Measurements from ENCODE around the gene P2RX7.
A peak's percentile ranks its signal among the peaks of the same experiment; 100 is the strongest.

P2RX7 gene

GRCh38 chr12:121124402-121125109, 8.1 kb upstream of the P2RX7 start:
- Histone ChIP-seq H3K9me3 (replicated peaks; ENCODE audit: low read length) (no peaks in the 10 kb centered on the region), H3K9ac (ENCODE audit: low read depth, low read length) (no peak overlapping the region), H3K4me1 (ENCODE audit: control insufficient read depth, insufficient read depth, low read length) (peaks cover 7% of the 10 kb centered on the region), H3K36me3 (ENCODE audit: insufficient read depth, low read length) (no peaks in the 10 kb centered on the region), H3K4me3 (ENCODE audit: low read length) (no peak overlapping the region), H3K4me2 (ENCODE audit: low read length) (no peak overlapping the region), H3K27me3 (ENCODE audit: control insufficient read depth, insufficient read depth, low read length) (peaks cover 43% of the 10 kb centered on the region)

GRCh38 chr12:121127501-121127900, 5.2 kb upstream of the P2RX7 start:
- H3K9me3 ChIP-seq (replicated peaks; ENCODE audit: low read length), result no peaks in the 10 kb centered on the region
- H3K4me3 ChIP-seq (ENCODE audit: low read length), result no peak overlapping the region
- peaks cover 37% of the 10 kb centered on the region for H3K27me3 ChIP-seq (ENCODE audit: control insufficient read depth, insufficient read depth, low read length)
- no peak overlapping the region for H3K4me2 ChIP-seq (ENCODE audit: low read length)
- H3K9ac ChIP-seq (ENCODE audit: low read depth, low read length), result no peak overlapping the region
- H3K4me1 ChIP-seq (ENCODE audit: control insufficient read depth, insufficient read depth, low read length), result peaks cover 7% of the 10 kb centered on the region
- no peaks in the 10 kb centered on the region for H3K36me3 ChIP-seq (ENCODE audit: insufficient read depth, low read length)

- no peaks in the 10 kb centered on the region for H3K9me3 ChIP-seq (replicated peaks; ENCODE audit: low read length)
- H3K4me2 ChIP-seq (ENCODE audit: low read length), result peak overlapping the region; percentile 44
- H3K36me3 ChIP-seq (ENCODE audit: insufficient read depth, low read length), result no peaks in the 10 kb centered on the region
- H3K4me1 ChIP-seq (ENCODE audit: control insufficient read depth, insufficient read depth, low read length), result peaks cover 16% of the 10 kb centered on the region
- no peak overlapping the region for H3K9ac ChIP-seq (ENCODE audit: low read depth, low read length)
- peaks cover 29% of the 10 kb centered on the region for H3K27me3 ChIP-seq (ENCODE audit: control insufficient read depth, insufficient read depth, low read length)
- no peak overlapping the region for H3K4me3 ChIP-seq (ENCODE audit: low read length)
Measured at GRCh38 chr12:121128908-121129810, 3.5 kb upstream of the P2RX7 start.

- H3K27me3 ChIP-seq (ENCODE audit: control insufficient read depth, insufficient read depth, low read length), result peaks cover 29% of the 10 kb centered on the region
- no peaks in the 10 kb centered on the region for H3K36me3 ChIP-seq (ENCODE audit: insufficient read depth, low read length)
- no peak overlapping the region for H3K4me2 ChIP-seq (ENCODE audit: low read length)
- no peak overlapping the region for H3K4me3 ChIP-seq (ENCODE audit: low read length)
- peaks cover 11% of the 10 kb centered on the region for H3K4me1 ChIP-seq (ENCODE audit: control insufficient read depth, insufficient read depth, low read length)
- no peak overlapping the region for H3K9ac ChIP-seq (ENCODE audit: low read depth, low read length)
- H3K9me3 ChIP-seq (replicated peaks; ENCODE audit: low read length), result no peaks in the 10 kb centered on the region
Measured at GRCh38 chr12:121129811-121130147, 2.9 kb upstream of the P2RX7 start.

- Histone ChIP-seq H3K9me3 (replicated peaks; ENCODE audit: low read length) (no peaks in the 10 kb centered on the region), H3K9ac (ENCODE audit: low read depth, low read length) (no peak overlapping the region), H3K27me3 (ENCODE audit: control insufficient read depth, insufficient read depth, low read length) (peaks cover 29% of the 10 kb centered on the region), H3K4me3 (ENCODE audit: low read length) (no peak overlapping the region), H3K4me2 (ENCODE audit: low read length) (no peak overlapping the region), H3K4me1 (ENCODE audit: control insufficient read depth, insufficient read depth, low read length) (peaks cover 11% of the 10 kb centered on the region), H3K36me3 (ENCODE audit: insufficient read depth, low read length) (no peaks in the 10 kb centered on the region)
Measured at GRCh38 chr12:121130866-121131373, 1.8 kb upstream of the P2RX7 start.

GRCh38 chr12:121131941-121132341, 735 bp upstream of the P2RX7 start:
- peaks cover 11% of the 10 kb centered on the region for H3K4me1 ChIP-seq (ENCODE audit: control insufficient read depth, insufficient read depth, low read length)
- peaks cover 22% of the 10 kb centered on the region for H3K27me3 ChIP-seq (ENCODE audit: control insufficient read depth, insufficient read depth, low read length)
- H3K4me2 ChIP-seq (ENCODE audit: low read length), result no peak overlapping the region
- H3K36me3 ChIP-seq (ENCODE audit: insufficient read depth, low read length), result no peaks in the 10 kb centered on the region
- H3K9ac ChIP-seq (ENCODE audit: low read depth, low read length), result no peak overlapping the region
- no peaks in the 10 kb centered on the region for H3K9me3 ChIP-seq (replicated peaks; ENCODE audit: low read length)
- no peak overlapping the region for H3K4me3 ChIP-seq (ENCODE audit: low read length)

- peaks cover 11% of the 10 kb centered on the region for H3K4me1 ChIP-seq (ENCODE audit: control insufficient read depth, insufficient read depth, low read length)
- no peaks in the 10 kb centered on the region for H3K36me3 ChIP-seq (ENCODE audit: insufficient read depth, low read length)
- peak overlapping the region; percentile 90 for H3K4me2 ChIP-seq (ENCODE audit: low read length)
- peak overlapping the region; percentile 62 for H3K4me3 ChIP-seq (ENCODE audit: low read length)
- H3K9me3 ChIP-seq (replicated peaks; ENCODE audit: low read length), result no peaks in the 10 kb centered on the region
- H3K27me3 ChIP-seq (ENCODE audit: control insufficient read depth, insufficient read depth, low read length), result peaks cover 11% of the 10 kb centered on the region
- no peak overlapping the region for H3K9ac ChIP-seq (ENCODE audit: low read depth, low read length)
Measured at GRCh38 chr12:121133838-121134237, 1.2 kb downstream of the P2RX7 start.

- H3K9me3 ChIP-seq (replicated peaks; ENCODE audit: low read length), result no peaks in the 10 kb centered on the region
- H3K4me3 ChIP-seq (ENCODE audit: low read length), result no peak overlapping the region
- H3K36me3 ChIP-seq (ENCODE audit: insufficient read depth, low read length), result no peaks in the 10 kb centered on the region
- H3K4me1 ChIP-seq (ENCODE audit: control insufficient read depth, insufficient read depth, low read length), result peaks cover 11% of the 10 kb centered on the region
- H3K9ac ChIP-seq (ENCODE audit: low read depth, low read length), result no peak overlapping the region
- peaks cover 9% of the 10 kb centered on the region for H3K27me3 ChIP-seq (ENCODE audit: control insufficient read depth, insufficient read depth, low read length)
- no peak overlapping the region for H3K4me2 ChIP-seq (ENCODE audit: low read length)
Measured at GRCh38 chr12:121135320-121135719, 2.6 kb downstream of the P2RX7 start.

- Histone ChIP-seq H3K9me3 (replicated peaks; ENCODE audit: low read length) (no peaks in the 10 kb centered on the region), H3K9ac (ENCODE audit: low read depth, low read length) (no peak overlapping the region), H3K4me1 (ENCODE audit: control insufficient read depth, insufficient read depth, low read length) (peaks cover 11% of the 10 kb centered on the region), H3K4me3 (ENCODE audit: low read length) (no peak overlapping the region), H3K4me2 (ENCODE audit: low read length) (no peak overlapping the region), H3K36me3 (ENCODE audit: insufficient read depth, low read length) (no peaks in the 10 kb centered on the region), H3K27me3 (ENCODE audit: control insufficient read depth, insufficient read depth, low read length) (no peaks in the 10 kb centered on the region)
Measured at GRCh38 chr12:121137512-121137911, 4.8 kb downstream of the P2RX7 start.

GRCh38 chr12:121138284-121138683, 5.6 kb downstream of the P2RX7 start:
- H3K9ac ChIP-seq (ENCODE audit: low read depth, low read length), result no peak overlapping the region
- no peaks in the 10 kb centered on the region for H3K27me3 ChIP-seq (ENCODE audit: control insufficient read depth, insufficient read depth, low read length)
- H3K4me2 ChIP-seq (ENCODE audit: low read length), result no peak overlapping the region
- H3K4me3 ChIP-seq (ENCODE audit: low read length), result no peak overlapping the region
- peaks cover 4% of the 10 kb centered on the region for H3K4me1 ChIP-seq (ENCODE audit: control insufficient read depth, insufficient read depth, low read length)
- H3K36me3 ChIP-seq (ENCODE audit: insufficient read depth, low read length), result no peaks in the 10 kb centered on the region
- no peaks in the 10 kb centered on the region for H3K9me3 ChIP-seq (replicated peaks; ENCODE audit: low read length)

GRCh38 chr12:121139286-121139685, 6.6 kb downstream of the P2RX7 start:
- Histone ChIP-seq H3K4me1 (ENCODE audit: control insufficient read depth, insufficient read depth, low read length) (no peaks in the 10 kb centered on the region), H3K9ac (ENCODE audit: low read depth, low read length) (no peak overlapping the region), H3K9me3 (replicated peaks; ENCODE audit: low read length) (no peaks in the 10 kb centered on the region), H3K27me3 (ENCODE audit: control insufficient read depth, insufficient read depth, low read length) (no peaks in the 10 kb centered on the region), H3K36me3 (ENCODE audit: insufficient read depth, low read length) (no peaks in the 10 kb centered on the region), H3K4me3 (ENCODE audit: low read length) (no peak overlapping the region), H3K4me2 (ENCODE audit: low read length) (no peak overlapping the region)

Data from skeletal muscle satellite cell (primary cell).